ENCODE results near the gene GAA. TPM values are rescaled to one million over a fixed set of nuclear protein-coding genes. Genes with fewer than 3 reads are reported as not detected.

GAA gene
- total RNA-seq, 1 donor from 2014 or later, result 47.7 TPM

GRCh38 chr17:80129006-80129565 is 27.7 kb downstream of the GAA start:
- Histone ChIP-seq H3K4me1 (ENCODE audit: insufficient read depth, low read length) (peaks cover 7% of the 10 kb centered on the region), H3K27me3 (ENCODE audit: insufficient read depth, low read length) (peaks cover 3% of the 10 kb centered on the region), H2AFZ (ENCODE audit: low read depth, low read length) (no peak overlapping the region), H3K4me2 (ENCODE audit: low read length) (no peak overlapping the region), H3K79me2 (ENCODE audit: insufficient read depth, low read length) (no peaks in the 10 kb centered on the region), H3K9ac (ENCODE audit: low read length) (no peak overlapping the region), H3K4me3 (ENCODE audit: insufficient read depth, low read depth, low read length) (no peak overlapping the region), H3K36me3 (ENCODE audit: insufficient read depth, low read length) (peaks cover 13% of the 10 kb centered on the region), H3K9me3 (ENCODE audit: insufficient read depth, low read depth, low read length) (no peaks in the 10 kb centered on the region), H3K27ac (ENCODE audit: low read depth, low read length) (no peak overlapping the region), H4K20me1 (ENCODE audit: insufficient read depth, low read length) (peaks cover 4% of the 10 kb centered on the region)
- H3K27ac Mint-ChIP-seq (ENCODE audit: unreplicated experiment), result no peak overlapping the region
- FAIRE-seq, result no peak
- TF ChIP-seq EZH2 (IDR thresholded peaks at IDR 0.05; ENCODE audit: insufficient read depth, low read length) (no peak), CTCF (IDR thresholded peaks at IDR 0.05; ENCODE audit: insufficient read depth, low read depth, low read length) (no peak)
- no peak for DNase-seq (ENCODE audit: low read depth)
- H3K4me1 Mint-ChIP-seq (ENCODE audit: low read depth, unreplicated experiment), result peaks cover 8% of the 10 kb centered on the region
- peaks cover 3% of the 10 kb centered on the region for H3K27me3 Mint-ChIP-seq (ENCODE audit: low read depth, unreplicated experiment)
- no peaks in the 10 kb centered on the region for H3K9me3 Mint-ChIP-seq (ENCODE audit: unreplicated experiment)
- no peak overlapping the region for H3K4me3 Mint-ChIP-seq (ENCODE audit: unreplicated experiment)
- no peaks in the 10 kb centered on the region for H3K36me3 Mint-ChIP-seq (ENCODE audit: low read depth, unreplicated experiment)

- H3K27ac Mint-ChIP-seq (ENCODE audit: unreplicated experiment), result no peak overlapping the region
- H3K4me1 ChIP-seq (ENCODE audit: insufficient read depth, low read length), result no peaks in the 10 kb centered on the region
- H3K27ac ChIP-seq (ENCODE audit: low read depth, low read length), result no peak overlapping the region
- H3K9me3 Mint-ChIP-seq (ENCODE audit: unreplicated experiment), result no peaks in the 10 kb centered on the region
- no peak overlapping the region for H3K4me2 ChIP-seq (ENCODE audit: low read length)
- no peak for TF ChIP-seq CTCF (IDR thresholded peaks at IDR 0.05; ENCODE audit: insufficient read depth, low read depth, low read length)
- no peak for TF ChIP-seq EZH2 (IDR thresholded peaks at IDR 0.05; ENCODE audit: insufficient read depth, low read length)
- no peak for DNase-seq (ENCODE audit: low read depth)
- no peaks in the 10 kb centered on the region for H3K79me2 ChIP-seq (ENCODE audit: insufficient read depth, low read length)
- H3K36me3 ChIP-seq (ENCODE audit: insufficient read depth, low read length), result peaks cover 20% of the 10 kb centered on the region
- FAIRE-seq, result no peak
- peaks cover 3% of the 10 kb centered on the region for H3K27me3 ChIP-seq (ENCODE audit: insufficient read depth, low read length)
- H3K4me3 ChIP-seq (ENCODE audit: insufficient read depth, low read depth, low read length), result no peak overlapping the region
- no peak overlapping the region for H3K9ac ChIP-seq (ENCODE audit: low read length)
- peaks cover 4% of the 10 kb centered on the region for H4K20me1 ChIP-seq (ENCODE audit: insufficient read depth, low read length)
- H3K27me3 Mint-ChIP-seq (ENCODE audit: low read depth, unreplicated experiment), result peaks cover 3% of the 10 kb centered on the region
- H3K4me1 Mint-ChIP-seq (ENCODE audit: low read depth, unreplicated experiment), result peaks cover 2% of the 10 kb centered on the region
- no peak overlapping the region for H2AFZ ChIP-seq (ENCODE audit: low read depth, low read length)
- H3K9me3 ChIP-seq (ENCODE audit: insufficient read depth, low read depth, low read length), result no peaks in the 10 kb centered on the region
- H3K4me3 Mint-ChIP-seq (ENCODE audit: unreplicated experiment), result no peak overlapping the region
- peaks cover 3% of the 10 kb centered on the region for H3K36me3 Mint-ChIP-seq (ENCODE audit: low read depth, unreplicated experiment)
Measured at GRCh38 chr17:80130992-80131391, 29.6 kb downstream of the GAA start.

- H3K4me1 ChIP-seq (ENCODE audit: insufficient read depth, low read length), result no peaks in the 10 kb centered on the region
- H3K4me3 Mint-ChIP-seq (ENCODE audit: unreplicated experiment), result no peak overlapping the region
- no peak for FAIRE-seq
- H3K27ac Mint-ChIP-seq (ENCODE audit: unreplicated experiment), result no peak overlapping the region
- no peak overlapping the region for H3K4me3 ChIP-seq (ENCODE audit: insufficient read depth, low read depth, low read length)
- peaks cover 2% of the 10 kb centered on the region for H3K4me1 Mint-ChIP-seq (ENCODE audit: low read depth, unreplicated experiment)
- H4K20me1 ChIP-seq (ENCODE audit: insufficient read depth, low read length), result peaks cover 10% of the 10 kb centered on the region
- no peaks in the 10 kb centered on the region for H3K27me3 ChIP-seq (ENCODE audit: insufficient read depth, low read length)
- H3K79me2 ChIP-seq (ENCODE audit: insufficient read depth, low read length), result no peaks in the 10 kb centered on the region
- no peak overlapping the region for H3K4me2 ChIP-seq (ENCODE audit: low read length)
- no peak overlapping the region for H3K27ac ChIP-seq (ENCODE audit: low read depth, low read length)
- DNase-seq (ENCODE audit: low read depth), result no peak
- H3K9me3 Mint-ChIP-seq (ENCODE audit: unreplicated experiment), result no peaks in the 10 kb centered on the region
- H3K36me3 ChIP-seq (ENCODE audit: insufficient read depth, low read length), result peaks cover 38% of the 10 kb centered on the region
- H3K9me3 ChIP-seq (ENCODE audit: insufficient read depth, low read depth, low read length), result no peaks in the 10 kb centered on the region
- H3K9ac ChIP-seq (ENCODE audit: low read length), result no peak overlapping the region
- TF ChIP-seq CTCF (IDR thresholded peaks at IDR 0.05; ENCODE audit: insufficient read depth, low read depth, low read length) (no peak), EZH2 (IDR thresholded peaks at IDR 0.05; ENCODE audit: insufficient read depth, low read length) (no peak)
- H3K27me3 Mint-ChIP-seq (ENCODE audit: low read depth, unreplicated experiment), result no peaks in the 10 kb centered on the region
- H2AFZ ChIP-seq (ENCODE audit: low read depth, low read length), result no peak overlapping the region
- peaks cover 8% of the 10 kb centered on the region for H3K36me3 Mint-ChIP-seq (ENCODE audit: low read depth, unreplicated experiment)
Measured at GRCh38 chr17:80132906-80133625, 31.7 kb downstream of the GAA start.
